ENCODE data around the gene HAAO. TPM values are rescaled to one million over a fixed set of nuclear protein-coding genes. Genes with fewer than 3 reads are reported as not detected.

HAAO gene
- total RNA-seq, 1 experiment from 2014 or later = 8.0 TPM

- no peak for TF ChIP-seq JUN (CRISPR knock-in tag; IDR thresholded peaks at IDR 0.05)
These were observed 2.6 kb downstream of the HAAO start (continued) for GRCh38 chr2:42789751-42790150.

DNA sequence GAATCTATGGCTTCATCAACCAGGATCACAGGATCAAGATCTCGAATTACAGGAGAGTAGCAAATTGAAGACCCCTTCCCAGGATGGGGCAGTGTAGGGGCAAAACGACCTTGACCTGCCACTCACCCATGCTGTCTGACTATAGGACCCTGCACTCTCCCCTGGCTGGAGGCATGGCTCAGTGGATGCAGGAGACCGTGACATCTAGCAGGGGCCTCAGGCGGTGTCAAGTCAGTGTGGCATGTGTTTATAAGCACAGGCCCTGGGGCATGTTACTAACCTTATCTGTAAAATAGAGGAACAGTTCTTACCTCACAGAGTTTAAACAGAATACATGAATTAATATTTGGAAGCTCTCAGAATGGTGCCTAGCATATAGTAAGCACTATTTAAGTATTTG is 3.5 kb downstream of the HAAO start:
- no peak for DNase-seq (ENCODE audit: low spot score)
- Mint-ChIP-seq H3K27me3 (ENCODE audit: low read depth) (peaks cover 14% of the 10 kb centered on the region), H3K4me1 (peaks cover 21% of the 10 kb centered on the region), H3K27ac (peak overlapping the region; percentile 24; the same call in 1 of the 2 replicates), H3K9me3 (no peaks in the 10 kb centered on the region), H3K4me3 (no peak overlapping the region), H3K36me3 (no peaks in the 10 kb centered on the region)
- ChIA-PET POLR2A (no interaction called here), CTCF (interaction anchor here (1.1 kb wide), 1 partner anchor 24 kb away, joined by 3 read pairs; no protein-coding TSS in a partner anchor)
- ATAC-seq = no peak
- no peak for TF ChIP-seq GRHL2 (CRISPR knock-in tag; IDR thresholded peaks at IDR 0.05; ENCODE audit: insufficient replicate concordance, severe bottlenecking)
- TF ChIP-seq, protein P1, sequence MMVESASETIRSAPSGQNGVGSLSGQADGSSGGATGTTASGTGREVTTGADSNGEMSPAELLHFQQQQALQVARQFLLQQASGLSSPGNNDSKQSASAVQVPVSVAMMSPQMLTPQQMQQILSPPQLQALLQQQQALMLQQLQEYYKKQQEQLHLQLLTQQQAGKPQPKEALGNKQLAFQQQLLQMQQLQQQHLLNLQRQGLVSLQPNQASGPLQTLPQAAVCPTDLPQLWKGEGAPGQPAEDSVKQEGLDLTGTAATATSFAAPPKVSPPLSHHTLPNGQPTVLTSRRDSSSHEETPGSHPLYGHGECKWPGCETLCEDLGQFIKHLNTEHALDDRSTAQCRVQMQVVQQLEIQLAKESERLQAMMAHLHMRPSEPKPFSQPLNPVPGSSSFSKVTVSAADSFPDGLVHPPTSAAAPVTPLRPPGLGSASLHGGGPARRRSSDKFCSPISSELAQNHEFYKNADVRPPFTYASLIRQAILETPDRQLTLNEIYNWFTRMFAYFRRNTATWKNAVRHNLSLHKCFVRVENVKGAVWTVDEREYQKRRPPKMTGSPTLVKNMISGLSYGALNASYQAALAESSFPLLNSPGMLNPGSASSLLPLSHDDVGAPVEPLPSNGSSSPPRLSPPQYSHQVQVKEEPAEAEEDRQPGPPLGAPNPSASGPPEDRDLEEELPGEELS (CRISPR knock-in tag; IDR thresholded peaks at IDR 0.05) = no peak
- TF ChIP-seq CREB1 (CRISPR knock-in tag; IDR thresholded peaks at IDR 0.05) = no peak
- TF ChIP-seq, protein P2, sequence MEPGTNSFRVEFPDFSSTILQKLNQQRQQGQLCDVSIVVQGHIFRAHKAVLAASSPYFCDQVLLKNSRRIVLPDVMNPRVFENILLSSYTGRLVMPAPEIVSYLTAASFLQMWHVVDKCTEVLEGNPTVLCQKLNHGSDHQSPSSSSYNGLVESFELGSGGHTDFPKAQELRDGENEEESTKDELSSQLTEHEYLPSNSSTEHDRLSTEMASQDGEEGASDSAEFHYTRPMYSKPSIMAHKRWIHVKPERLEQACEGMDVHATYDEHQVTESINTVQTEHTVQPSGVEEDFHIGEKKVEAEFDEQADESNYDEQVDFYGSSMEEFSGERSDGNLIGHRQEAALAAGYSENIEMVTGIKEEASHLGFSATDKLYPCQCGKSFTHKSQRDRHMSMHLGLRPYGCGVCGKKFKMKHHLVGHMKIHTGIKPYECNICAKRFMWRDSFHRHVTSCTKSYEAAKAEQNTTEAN (CRISPR knock-in tag; IDR thresholded peaks at IDR 0.05) = no peak
- no peak for TF ChIP-seq ZNF416 (CRISPR knock-in tag; IDR thresholded peaks at IDR 0.05)
- TF ChIP-seq USF1 (CRISPR knock-in tag; IDR thresholded peaks at IDR 0.05) = no peak
- no peak for TF ChIP-seq NR2C2 (CRISPR knock-in tag; IDR thresholded peaks at IDR 0.05)
- TF ChIP-seq ZNF281 (CRISPR knock-in tag; IDR thresholded peaks at IDR 0.05) = no peak
- TF ChIP-seq OVOL2 (CRISPR knock-in tag; IDR thresholded peaks at IDR 0.05; ENCODE audit: borderline replicate concordance) = no peak
- TF ChIP-seq, protein P3, sequence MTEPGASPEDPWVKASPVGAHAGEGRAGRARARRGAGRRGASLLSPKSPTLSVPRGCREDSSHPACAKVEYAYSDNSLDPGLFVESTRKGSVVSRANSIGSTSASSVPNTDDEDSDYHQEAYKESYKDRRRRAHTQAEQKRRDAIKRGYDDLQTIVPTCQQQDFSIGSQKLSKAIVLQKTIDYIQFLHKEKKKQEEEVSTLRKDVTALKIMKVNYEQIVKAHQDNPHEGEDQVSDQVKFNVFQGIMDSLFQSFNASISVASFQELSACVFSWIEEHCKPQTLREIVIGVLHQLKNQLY (CRISPR knock-in tag; IDR thresholded peaks at IDR 0.05) = no peak
- no peak for TF ChIP-seq ZBTB21 (CRISPR knock-in tag; IDR thresholded peaks at IDR 0.05; ENCODE audit: borderline replicate concordance)
- TF ChIP-seq FOXP1 (CRISPR knock-in tag; IDR thresholded peaks at IDR 0.05; ENCODE audit: borderline replicate concordance) = no peak
- no peak for TF ChIP-seq ELF4 (CRISPR knock-in tag; IDR thresholded peaks at IDR 0.05; ENCODE audit: low read depth)
- no peak for TF ChIP-seq GABPB1 (CRISPR knock-in tag; IDR thresholded peaks at IDR 0.05)
- TF ChIP-seq NFE2L1 (CRISPR knock-in tag; IDR thresholded peaks at IDR 0.05) = no peak
- no peak for TF ChIP-seq CTCF (IDR thresholded peaks at IDR 0.05)
- no peak for TF ChIP-seq HMGA2 (CRISPR knock-in tag; IDR thresholded peaks at IDR 0.05)
- no peak for TF ChIP-seq ATF2 (CRISPR knock-in tag; IDR thresholded peaks at IDR 0.05; ENCODE audit: borderline replicate concordance, low read depth)
- TF ChIP-seq ZNF263 (CRISPR knock-in tag; IDR thresholded peaks at IDR 0.05; ENCODE audit: low read depth) = no peak

Data from WTC11 (cell line).